ENCODE data around the gene OTX2. TPM values are rescaled to one million over a fixed set of nuclear protein-coding genes. Genes with fewer than 3 reads are reported as not detected.

Gene OTX2
- total RNA-seq, 2 experiments from 2014 or later = not detected

DNA sequence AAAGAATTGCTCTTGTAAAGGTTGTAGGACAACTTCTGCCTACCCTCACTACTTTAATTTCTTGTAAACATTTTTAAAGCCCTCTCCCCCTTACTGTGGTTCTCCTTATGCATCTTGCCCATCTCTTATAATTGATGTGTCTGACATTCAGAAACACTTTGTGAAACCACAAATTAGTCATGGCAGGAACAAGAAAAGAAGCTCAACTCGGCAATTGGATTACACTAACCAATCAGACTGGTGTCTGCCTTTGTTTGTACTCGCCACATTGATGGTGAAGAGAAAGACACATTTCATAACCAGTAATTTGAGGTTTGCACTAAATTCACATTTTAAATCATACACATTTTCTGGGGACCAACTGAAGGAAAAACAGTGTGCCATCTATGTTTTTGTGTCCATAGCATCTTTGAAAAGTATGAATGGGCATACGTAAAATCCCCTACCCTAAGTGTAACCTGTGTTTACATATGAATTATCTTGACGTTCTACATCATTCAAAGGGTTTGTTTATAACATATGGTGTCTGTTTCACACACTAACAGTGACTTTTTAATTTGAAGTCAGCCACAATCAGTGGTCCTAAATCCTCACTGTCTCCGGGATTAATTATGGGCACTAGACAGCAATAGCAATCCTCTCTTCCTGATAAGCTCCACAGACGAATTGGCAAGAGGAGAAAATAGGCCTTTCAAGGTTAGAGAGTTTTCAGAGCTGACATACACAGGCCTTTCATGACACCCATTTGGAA lies 49.9 kb downstream of the OTX2 start:
- Mint-ChIP-seq H3K27ac (no peak overlapping the region), H3K9me3 (no peaks in the 10 kb centered on the region), H3K27me3 (ENCODE audit: low read depth) (peaks cover 8% of the 10 kb centered on the region), H3K36me3 (ENCODE audit: low read depth) (no peaks in the 10 kb centered on the region), H3K4me1 (ENCODE audit: low read depth) (no peaks in the 10 kb centered on the region), H3K4me3 (no peak overlapping the region)
- CTCF ChIA-PET = no interaction called here
- intact Hi-C loops (cut with micrococcal nuclease) = no loop called here
- no peak for DNase-seq

DNA sequence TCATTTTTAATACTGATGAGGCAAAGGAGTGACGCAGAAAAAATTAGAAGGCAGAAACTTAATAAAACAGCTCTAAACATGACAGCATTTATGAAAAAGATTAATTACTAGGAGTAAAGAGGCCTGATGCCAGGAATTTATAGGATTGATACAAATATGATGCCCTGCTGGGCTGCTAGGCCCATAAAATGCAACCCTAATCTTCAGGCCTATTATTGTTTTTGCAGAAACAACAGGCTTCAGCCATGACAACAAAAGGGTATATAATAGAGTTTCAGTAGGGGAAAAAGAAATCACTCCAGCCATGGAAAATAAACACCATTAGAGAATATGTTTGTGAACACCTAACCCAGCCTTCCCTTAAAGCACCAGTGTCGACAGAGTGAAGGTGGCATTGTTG lies 50.6 kb downstream of the OTX2 start:
- no peaks in the 10 kb centered on the region for H3K36me3 Mint-ChIP-seq (ENCODE audit: low read depth)
- no peak overlapping the region for H3K27ac Mint-ChIP-seq
- no peak overlapping the region for H3K4me3 Mint-ChIP-seq
- intact Hi-C loops (cut with micrococcal nuclease) = no loop called here
- H3K27me3 Mint-ChIP-seq (ENCODE audit: low read depth) = peaks cover 8% of the 10 kb centered on the region
- CTCF ChIA-PET = no interaction called here
- H3K4me1 Mint-ChIP-seq (ENCODE audit: low read depth) = no peaks in the 10 kb centered on the region
- no peaks in the 10 kb centered on the region for H3K9me3 Mint-ChIP-seq
- no peak for DNase-seq

DNA sequence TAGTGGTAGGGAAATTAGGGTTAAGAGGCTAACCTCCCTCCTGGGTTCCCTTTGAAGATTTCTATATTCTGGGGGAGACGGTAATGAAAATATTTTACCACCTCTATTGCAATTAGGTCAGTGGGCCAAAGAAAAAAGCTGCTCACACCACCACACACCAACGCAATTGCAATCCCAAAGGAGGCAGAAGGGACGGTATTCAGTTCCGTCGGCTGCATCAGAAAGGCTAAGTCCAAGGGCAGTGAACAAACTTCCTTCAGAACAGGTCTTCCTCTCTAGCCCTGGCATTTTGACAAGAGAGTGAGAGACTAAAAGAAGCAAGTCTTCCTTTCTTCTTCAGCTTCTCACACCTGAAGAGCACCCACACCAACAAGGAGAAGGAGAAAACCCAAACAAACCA lies 51.2 kb downstream of the OTX2 start:
- Mint-ChIP-seq H3K9me3 (no peaks in the 10 kb centered on the region), H3K27me3 (ENCODE audit: low read depth) (peaks cover 5% of the 10 kb centered on the region), H3K4me3 (no peak overlapping the region), H3K36me3 (ENCODE audit: low read depth) (no peaks in the 10 kb centered on the region), H3K27ac (no peak overlapping the region), H3K4me1 (ENCODE audit: low read depth) (no peaks in the 10 kb centered on the region)
- intact Hi-C loops (cut with micrococcal nuclease) = no loop called here
- no peak for DNase-seq
- CTCF ChIA-PET = no interaction called here

DNA sequence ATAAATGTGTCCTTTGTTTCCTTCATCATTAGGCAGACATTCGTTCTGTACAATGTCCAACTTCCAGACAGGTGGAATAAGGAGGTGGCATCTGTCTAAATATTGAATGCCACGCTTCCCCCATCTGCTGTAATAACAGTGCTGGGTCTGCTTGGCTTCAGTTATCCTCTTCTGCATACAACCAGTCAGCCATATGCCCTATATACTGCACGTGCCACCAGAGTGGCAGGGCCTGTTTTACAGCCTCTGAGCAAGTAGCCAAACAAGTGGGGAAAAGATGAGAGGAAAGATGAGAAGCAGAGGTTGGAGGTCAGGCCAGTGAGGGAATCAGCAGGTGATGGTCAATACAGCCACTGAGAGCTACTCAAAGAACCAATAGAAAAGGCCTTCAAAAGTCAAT lies 55.4 kb downstream of the OTX2 start:
- H3K4me1 Mint-ChIP-seq (ENCODE audit: low read depth) = no peaks in the 10 kb centered on the region
- no peak overlapping the region for H3K4me3 Mint-ChIP-seq
- CTCF ChIA-PET = no interaction called here
- no peaks in the 10 kb centered on the region for H3K9me3 Mint-ChIP-seq
- H3K27me3 Mint-ChIP-seq (ENCODE audit: low read depth) = no peaks in the 10 kb centered on the region
- no peak overlapping the region for H3K27ac Mint-ChIP-seq
- DNase-seq = no peak
- H3K36me3 Mint-ChIP-seq (ENCODE audit: low read depth) = no peaks in the 10 kb centered on the region
- intact Hi-C loops (cut with micrococcal nuclease) = no loop called here

DNA sequence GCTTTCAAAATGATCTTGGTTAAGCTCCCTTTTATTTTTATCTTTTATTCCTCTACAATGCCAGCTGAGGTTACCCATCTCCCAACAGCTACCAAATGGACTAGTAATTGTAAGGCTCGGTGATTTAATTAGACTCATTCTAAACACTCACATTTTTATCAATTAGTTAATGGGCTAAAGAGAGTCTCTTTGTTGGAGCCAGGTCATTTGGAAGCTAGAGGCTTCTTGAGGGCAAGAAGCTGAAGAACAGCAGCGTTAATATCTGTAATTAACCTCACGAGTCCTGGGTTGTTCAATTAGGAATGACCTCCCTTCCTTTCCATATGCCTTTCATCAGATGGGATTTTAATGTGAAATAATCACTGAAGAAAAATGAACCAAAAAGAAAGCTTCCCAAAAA lies 56.9 kb downstream of the OTX2 start:
- Mint-ChIP-seq H3K27ac (no peak overlapping the region), H3K4me3 (no peak overlapping the region), H3K9me3 (no peaks in the 10 kb centered on the region), H3K36me3 (ENCODE audit: low read depth) (no peaks in the 10 kb centered on the region), H3K4me1 (ENCODE audit: low read depth) (no peaks in the 10 kb centered on the region), H3K27me3 (ENCODE audit: low read depth) (peaks cover 9% of the 10 kb centered on the region)
- CTCF ChIA-PET = no interaction called here
- intact Hi-C loops (cut with micrococcal nuclease) = no loop called here
- no peak for DNase-seq

DNA sequence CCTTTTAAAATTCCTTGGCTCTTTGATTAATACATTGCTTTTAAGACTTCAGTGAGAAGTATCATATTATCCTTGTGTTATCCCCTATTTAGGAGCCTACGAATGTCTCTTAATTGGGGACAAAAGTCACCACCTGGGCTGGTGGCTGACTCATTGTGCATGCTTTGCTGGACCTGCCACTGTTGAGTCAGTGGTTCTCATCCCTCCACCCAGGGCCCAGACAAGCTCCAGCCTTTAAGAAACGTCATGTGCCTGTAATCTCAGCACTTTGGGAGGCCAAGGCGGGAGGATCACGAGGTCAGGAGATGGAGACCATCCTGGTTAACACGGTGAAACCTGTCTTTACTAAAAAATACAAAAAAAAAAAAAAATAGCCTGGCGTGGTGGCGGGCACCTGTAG lies 57.9 kb downstream of the OTX2 start:
- DNase-seq = no peak
- H3K4me1 Mint-ChIP-seq (ENCODE audit: low read depth) = no peaks in the 10 kb centered on the region
- intact Hi-C loops (cut with micrococcal nuclease) = no loop called here
- CTCF ChIA-PET = no interaction called here
- peaks cover 9% of the 10 kb centered on the region for H3K27me3 Mint-ChIP-seq (ENCODE audit: low read depth)
- no peak overlapping the region for H3K27ac Mint-ChIP-seq
- no peaks in the 10 kb centered on the region for H3K9me3 Mint-ChIP-seq
- H3K4me3 Mint-ChIP-seq = no peak overlapping the region
- H3K36me3 Mint-ChIP-seq (ENCODE audit: low read depth) = no peaks in the 10 kb centered on the region

DNA sequence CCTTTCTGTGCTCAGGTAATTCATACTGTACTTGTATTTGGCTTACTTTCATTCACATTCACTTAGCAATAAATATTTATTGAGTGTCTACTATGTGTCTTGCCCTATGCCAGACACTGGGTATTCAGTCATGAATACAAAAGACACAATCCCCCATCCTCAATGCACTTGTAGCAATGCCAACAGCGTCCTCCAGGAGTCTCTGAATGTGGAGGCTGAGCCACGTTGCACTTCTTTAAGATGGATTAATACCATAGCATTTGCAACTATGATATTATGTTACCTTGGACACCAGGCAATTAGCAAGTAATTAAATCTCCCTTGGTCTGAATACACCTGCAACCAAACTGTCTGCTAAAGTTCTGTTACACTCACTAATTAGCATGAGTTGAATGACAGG lies 58.8 kb downstream of the OTX2 start:
- Mint-ChIP-seq H3K4me3 (no peak overlapping the region), H3K27me3 (ENCODE audit: low read depth) (peaks cover 10% of the 10 kb centered on the region), H3K27ac (no peak overlapping the region), H3K4me1 (ENCODE audit: low read depth) (no peaks in the 10 kb centered on the region), H3K36me3 (ENCODE audit: low read depth) (no peaks in the 10 kb centered on the region), H3K9me3 (no peaks in the 10 kb centered on the region)
- no peak for DNase-seq
- intact Hi-C loops (cut with micrococcal nuclease) = no loop called here
- CTCF ChIA-PET = no interaction called here

Other genes with a start within 250 kb of the OTX2 start
- 10 to 100 TPM in 1 of 2 experiments, 1 to 10 TPM in 1; 9.6 to 11.9 TPM for gene TMEM260, start 230.7 kb downstream of the OTX2 start, total RNA-seq

All from activated naive CD4-positive, alpha-beta T cell treated with anti-CD3 and anti-CD28 coated beads for 36 hours (primary cell).